ENCODE data around the gene SV2B.

Gene SV2B

GRCh38 chr15:91282486-91282885 is 182.4 kb downstream of the SV2B start:
- no peak for DNase-seq

GRCh38 chr15:91283155-91283554 is 183.1 kb downstream of the SV2B start:
- no peak for DNase-seq

DNA sequence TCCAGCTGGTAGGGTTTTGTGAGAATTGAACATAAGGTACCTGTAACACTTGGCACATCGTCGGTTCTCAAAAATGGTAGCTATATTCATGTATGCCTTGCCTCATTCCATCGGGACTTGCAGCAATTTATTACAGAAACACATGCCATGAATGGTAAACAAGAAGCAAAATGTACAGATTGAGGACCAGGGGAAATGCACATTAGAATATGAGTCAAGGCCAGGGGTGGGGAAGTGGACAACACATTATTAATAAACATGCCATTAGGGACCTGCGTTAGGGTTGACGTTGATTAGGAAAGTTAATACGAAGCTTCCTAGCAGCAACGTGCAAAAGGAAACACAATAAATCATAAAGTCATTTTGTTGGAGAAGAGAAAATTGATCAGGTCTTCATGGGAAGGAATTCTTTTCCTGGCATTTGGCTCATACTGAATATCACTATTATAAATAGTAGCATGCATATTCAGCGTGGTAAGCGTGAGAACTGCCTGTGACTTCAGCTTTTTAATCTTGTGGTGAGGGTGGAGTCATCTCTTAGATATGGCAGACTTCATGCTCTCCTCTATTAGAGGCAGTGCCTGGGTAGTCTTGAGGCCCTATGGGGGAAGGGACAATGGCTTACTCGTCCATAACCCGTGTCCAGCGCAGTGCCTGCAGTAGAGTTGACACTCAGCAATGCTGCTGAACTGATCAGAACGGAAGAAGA is 184.9 kb downstream of the SV2B start:
- no peak for DNase-seq

DNA sequence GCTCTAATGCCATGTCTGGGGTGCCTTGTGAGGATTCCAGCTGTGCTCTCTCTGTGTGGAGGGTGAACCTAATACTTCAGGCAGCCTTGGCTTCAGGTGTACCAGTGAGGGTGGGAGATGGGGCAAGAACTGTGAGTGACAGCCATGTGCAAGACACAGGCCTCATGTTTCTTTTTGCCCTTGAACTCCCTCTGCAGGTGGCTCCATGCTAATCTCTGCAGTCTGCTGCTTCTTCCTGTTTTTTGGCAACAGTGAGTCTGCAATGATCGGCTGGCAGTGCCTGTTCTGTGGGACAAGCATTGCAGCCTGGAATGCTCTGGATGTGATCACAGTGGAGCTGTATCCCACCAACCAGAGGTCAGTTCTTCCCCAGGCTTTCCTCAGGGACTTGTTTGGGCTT is 189.3 kb downstream of the SV2B start:
- no peak for DNase-seq

DNA sequence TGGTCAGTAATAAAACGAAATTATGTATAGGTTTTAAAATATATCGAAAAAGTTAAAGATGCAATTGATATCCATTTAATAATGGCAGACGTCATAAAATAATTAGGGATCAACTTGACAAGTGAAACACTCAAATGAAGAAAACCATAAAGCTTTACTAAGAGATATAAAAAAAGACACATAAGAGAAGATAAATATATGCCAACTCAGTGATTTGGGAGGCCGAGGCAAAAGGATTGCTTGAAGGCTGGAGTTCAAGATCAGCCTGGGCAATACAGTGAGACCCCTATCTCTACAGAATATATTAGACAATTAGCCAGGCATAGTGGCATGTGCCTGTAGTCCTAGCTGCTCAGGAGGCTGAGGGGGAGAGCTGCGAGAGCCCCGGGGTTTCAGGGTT is 190.5 kb downstream of the SV2B start:
- DNase-seq, result no peak

GRCh38 chr15:91291673-91292072 is 191.6 kb downstream of the SV2B start:
- DNase-seq, result no peak

DNA sequence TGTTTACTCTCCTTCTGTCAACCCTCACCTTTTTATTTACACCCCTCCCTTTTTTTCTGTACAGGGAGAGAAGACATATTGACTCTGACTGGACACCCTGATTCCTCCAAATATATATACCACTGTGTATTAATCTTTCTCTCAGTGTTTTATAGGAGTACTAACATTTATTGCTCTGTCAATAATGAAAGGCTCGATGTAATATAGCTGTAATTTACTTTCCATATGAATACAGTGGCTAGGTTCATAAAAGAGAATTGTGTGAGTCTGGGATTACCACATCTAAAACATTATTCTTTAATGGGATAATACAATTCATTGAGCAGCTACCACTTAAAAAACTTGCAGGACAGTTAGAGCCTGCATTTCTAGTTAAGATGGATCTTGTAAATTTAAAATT is 194.3 kb downstream of the SV2B start:
- DNase-seq, result no peak

GRCh38 chr15:91294795-91295194 is 194.7 kb downstream of the SV2B start:
- no peak for DNase-seq

- no peak for DNase-seq
These were observed 198.0 kb downstream of the SV2B start for GRCh38 chr15:91298101-91298500.

DNA sequence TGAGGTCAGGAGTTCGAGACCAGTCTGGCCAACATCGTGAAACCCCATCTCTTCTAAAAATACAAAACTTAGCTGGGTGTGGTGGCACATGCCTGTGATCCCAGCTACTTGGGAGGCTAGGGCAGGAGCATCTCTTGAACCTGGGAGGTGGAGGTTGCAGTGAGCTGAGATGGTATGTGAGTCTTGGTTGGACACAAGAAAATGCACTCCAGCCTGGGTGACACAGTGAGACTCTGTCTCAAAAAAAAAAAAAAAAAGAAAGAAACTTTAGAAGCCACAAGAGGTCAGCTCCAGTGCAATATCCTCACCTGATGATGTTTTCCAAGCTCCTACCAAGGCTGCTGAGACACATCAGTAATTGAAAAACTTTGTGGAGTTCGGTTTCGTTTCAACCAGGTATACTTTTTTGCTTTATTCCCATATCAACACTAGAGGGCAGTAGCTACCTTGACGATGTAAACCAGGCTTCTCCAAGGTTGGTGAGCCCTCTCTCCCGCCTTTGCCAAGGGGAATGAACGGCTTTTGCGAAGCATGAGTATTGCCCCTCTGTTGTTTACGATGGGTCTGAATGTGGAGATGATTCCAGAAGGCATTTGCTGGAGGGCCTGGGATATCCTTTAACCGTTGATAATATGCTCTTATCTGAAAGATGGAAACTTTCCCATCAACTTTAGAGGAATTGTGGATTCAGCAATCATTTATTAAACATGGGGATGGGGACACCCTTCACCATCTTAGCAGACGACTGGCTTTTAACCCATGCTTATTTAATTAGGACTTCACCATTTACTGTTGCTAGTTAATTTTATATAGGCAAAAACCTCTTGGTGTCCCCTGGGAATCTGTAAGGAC is 202.8 kb downstream of the SV2B start:
- DNase-seq, result no peak

- no peak for DNase-seq
These were observed 204.2 kb downstream of the SV2B start for GRCh38 chr15:91304210-91304609.

DNA sequence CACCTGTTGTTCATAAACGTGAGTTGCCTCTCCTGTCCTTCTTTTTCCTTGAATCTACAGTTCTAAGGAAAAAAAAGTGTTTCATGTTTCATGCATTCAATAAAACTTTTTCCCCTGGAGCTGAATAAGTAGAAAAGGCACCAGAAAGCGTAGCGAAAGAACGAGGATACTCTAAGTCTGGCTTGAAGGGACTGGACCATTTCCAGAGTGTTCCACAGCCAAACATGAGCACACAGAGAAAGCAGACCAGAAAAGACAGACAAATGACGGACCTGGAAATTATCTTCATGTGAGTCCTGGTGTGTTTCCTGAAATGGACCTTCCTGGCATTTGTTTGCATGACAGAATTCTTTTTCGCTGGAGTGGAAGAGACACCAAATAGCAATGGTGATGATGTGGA is 204.7 kb downstream of the SV2B start:
- DNase-seq, result no peak

DNA sequence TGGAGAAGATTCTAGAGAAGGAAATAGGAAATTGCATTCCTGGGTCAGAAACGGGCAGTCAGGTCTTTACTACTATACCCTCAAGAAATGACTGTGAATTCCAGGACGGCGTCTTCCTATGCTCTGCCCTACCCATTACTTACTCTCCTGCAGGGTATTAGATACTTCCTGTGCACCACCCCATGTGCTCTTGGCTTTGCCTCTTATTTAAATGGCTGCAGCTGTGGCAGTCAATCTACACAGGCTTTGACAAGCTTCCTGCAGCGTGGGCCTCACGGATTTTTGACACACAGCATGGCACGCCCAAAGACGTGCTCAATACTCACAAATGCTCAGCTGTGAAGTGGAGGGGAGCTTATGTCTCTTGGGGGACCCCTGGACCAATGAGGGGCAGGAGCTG is 206.1 kb downstream of the SV2B start:
- no peak for DNase-seq

- DNase-seq, result no peak
These were observed 207.5 kb downstream of the SV2B start for GRCh38 chr15:91307601-91308000.

DNA sequence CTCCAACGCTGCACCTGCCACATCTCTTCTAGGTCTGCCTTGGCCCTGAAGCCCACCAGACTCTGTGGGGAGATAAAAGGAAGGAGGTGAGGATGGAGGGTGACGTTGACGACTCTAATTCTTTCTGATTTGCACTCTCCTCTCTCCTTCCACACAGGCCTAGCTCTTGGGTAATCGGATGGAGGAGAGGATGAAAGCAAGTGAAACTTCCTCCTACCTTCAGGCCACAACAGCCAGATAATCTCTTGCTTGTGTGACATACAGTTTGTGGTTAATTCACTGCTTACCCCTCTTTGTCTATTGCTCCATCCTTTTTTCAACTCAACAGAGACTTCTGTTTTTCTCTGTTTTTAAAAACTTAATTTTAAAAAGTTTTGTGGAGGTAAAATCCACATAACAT is 208.1 kb downstream of the SV2B start:
- no peak for DNase-seq

- no peak for DNase-seq
These were observed 208.8 kb downstream of the SV2B start for GRCh38 chr15:91308855-91309254.

- DNase-seq, result no peak
These were observed 211.9 kb downstream of the SV2B start for GRCh38 chr15:91311986-91312385.

DNA sequence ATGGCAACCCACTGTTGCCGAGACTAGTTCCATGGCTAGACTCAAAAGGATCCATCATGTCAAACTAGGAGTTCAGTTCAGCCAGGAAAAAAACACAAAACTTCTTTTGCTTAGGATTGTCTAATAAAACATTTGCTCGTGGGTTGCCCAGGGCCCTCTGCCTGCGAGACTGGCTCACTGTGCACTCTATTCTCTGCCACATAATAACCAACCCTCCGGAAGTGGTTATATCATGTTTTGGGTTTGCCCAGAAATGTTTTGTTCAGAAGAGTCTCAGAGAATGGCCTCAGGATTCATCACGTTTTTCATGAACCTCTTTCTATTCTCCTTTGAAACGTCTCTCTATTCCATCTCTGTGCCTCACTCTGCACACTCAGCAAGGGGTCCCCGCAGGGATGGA is 216.1 kb downstream of the SV2B start:
- DNase-seq, result no peak

- DNase-seq, result no peak
These were observed 218.5 kb downstream of the SV2B start for GRCh38 chr15:91318516-91318915.

GRCh38 chr15:91318931-91319330 is 218.9 kb downstream of the SV2B start:
- no peak for DNase-seq

GRCh38 chr15:91319371-91320059 is 219.5 kb downstream of the SV2B start:
- DNase-seq, result no peak

GRCh38 chr15:91320101-91320500 is 220.0 kb downstream of the SV2B start:
- no peak for DNase-seq

DNA sequence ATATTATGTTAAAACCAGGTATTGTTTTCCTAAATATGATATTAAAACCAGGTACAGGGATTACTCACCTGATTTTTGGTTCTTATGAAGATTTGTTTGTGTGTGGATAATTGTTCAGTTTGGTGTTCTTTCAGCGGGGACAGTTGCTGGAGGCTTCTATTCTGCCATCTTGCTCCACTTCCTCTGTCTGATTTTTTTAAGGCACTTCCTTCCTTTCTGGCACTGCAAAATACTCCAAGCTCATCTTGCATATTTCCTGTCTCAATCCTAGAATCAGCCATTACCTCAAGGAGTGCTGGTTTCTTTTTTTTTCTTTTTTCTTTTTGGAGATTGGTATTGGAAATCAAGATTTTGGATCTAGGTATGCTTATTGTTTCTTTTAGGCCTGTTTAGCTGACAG is 229.9 kb downstream of the SV2B start:
- DNase-seq, result no peak

GRCh38 chr15:91331581-91331980 is 231.5 kb downstream of the SV2B start:
- DNase-seq, result no peak
